Endothelial cell of umbilical vein (primary cell): Measurements from ENCODE around the gene UROD. TPM values are rescaled to one million over a fixed set of nuclear protein-coding genes. Genes with fewer than 3 reads are reported as not detected.

Experiments
- BruUV-seq: library from RNA; stranded (reverse); fragments of 400-500 nt; replicated peaks from 2 replicates; lab custom pipeline; 2021; lab: Mats Ljungman, UMichigan
- CTCF ChIA-PET: fragments of 300-600, 350-600 bp; sonication (Branson Sonifier 250); formaldehyde crosslinking; loops from one replicate; lab custom pipeline; 2021; ENCODE audit warnings: antibody characterized with exemption, inconsistent platforms; lab: Charles Lee
- POLR2A ChIA-PET: fragments of 300-600, 350-600 bp; sonication (Branson Sonifier 250); formaldehyde crosslinking; loops from one replicate; lab custom pipeline; 2021; ENCODE audit warnings: antibody characterized with exemption, inconsistent platforms; lab: Charles Lee
- DNase-seq: peaks from one replicate; pipeline ENCODE4 v3.0.0-alpha.2; 2011; ENCODE audit warnings: low read depth, low spot score
- FAIRE-seq: peaks from 2 replicates; lab custom pipeline; 2011; peaks lifted over from hg19 to GRCh38; lab: Jason Lieb, UNC
- H2AFZ ChIP-seq: 2 replicates; pipeline ENCODE4 v1.6.0; 2012; ENCODE audit warnings: low read depth, low read length, control low read depth, inconsistent platforms
- H3K27ac ChIP-seq: 2 replicates; pipeline ENCODE4 v1.5.1; 2011; ENCODE audit warnings: low read depth, mild to moderate bottlenecking, control low read depth, low read length, moderate library complexity; ENCODE audit not compliant: insufficient read depth
- H3K27me3 ChIP-seq, 2 experiments: 2 replicates each; pipeline versions ENCODE4 v1.6.0 to v1.6.1; 2011; ENCODE audit warnings: low read length in 2 of 2, mixed read lengths in 1 of 2; ENCODE audit not compliant: control insufficient read depth in 2 of 2, insufficient read depth in 2 of 2
- H3K36me3 ChIP-seq, 2 experiments: 2 replicates in 1 of 2; 3 replicates in 1 of 2; pipeline ENCODE4 v1.5.1; 2011; ENCODE audit warnings: low read length in 2 of 2, mild to moderate bottlenecking in 1 of 2, moderate library complexity in 1 of 2; ENCODE audit not compliant: control insufficient read depth in 2 of 2, insufficient read depth in 2 of 2; ENCODE audit errors: extremely low read depth in 1 of 2
- H3K4me1 ChIP-seq: 3 replicates; pipeline ENCODE4 v1.5.1; 2011; ENCODE audit warnings: mild to moderate bottlenecking, low read length; ENCODE audit not compliant: control insufficient read depth, insufficient read depth; ENCODE audit errors: extremely low read depth
- H3K4me2 ChIP-seq: 2 replicates; pipeline ENCODE4 v1.6.1; 2011; ENCODE audit warnings: low read length, control low read depth, mixed read lengths; ENCODE audit not compliant: insufficient read depth
- H3K4me3 ChIP-seq, 3 experiments: fragments of 200-600 bp in 1 of 3; sonication (generic), shearing (Covaris generic) in 1 of 3; replicated peaks in 1 of 3; 2 replicates each; pipeline ENCODE4 v1.5.1; 2011 to 2016; ENCODE audit warnings: control low read depth in 3 of 3, low read length in 3 of 3, mild to moderate bottlenecking in 2 of 3, inconsistent platforms in 1 of 3, low read depth in 1 of 3, moderate library complexity in 1 of 3; ENCODE audit not compliant: insufficient read depth in 1 of 3
- H3K79me2 ChIP-seq: 2 replicates; pipeline ENCODE4 v1.6.0; 2012; ENCODE audit warnings: low read length, inconsistent platforms; ENCODE audit not compliant: control insufficient read depth, insufficient read depth
- H3K9ac ChIP-seq: replicated peaks from 2 replicates; pipeline ENCODE3; 2011; ENCODE audit warnings: low read length, control low read depth; ENCODE audit not compliant: insufficient read depth; ENCODE audit errors: extremely low read depth
- H3K9me1 ChIP-seq: replicated peaks from 3 replicates; pipeline ENCODE4 v1.6.0; 2011; ENCODE audit warnings: mild to moderate bottlenecking, low read length; ENCODE audit not compliant: control insufficient read depth, insufficient read depth; ENCODE audit errors: extremely low read depth
- H3K9me3 ChIP-seq: replicated peaks from 2 replicates; pipeline ENCODE4 v1.5.1; 2012; ENCODE audit warnings: low read length, inconsistent platforms; ENCODE audit not compliant: control insufficient read depth, insufficient read depth
- H4K20me1 ChIP-seq: replicated peaks from 2 replicates; pipeline ENCODE3; 2011; ENCODE audit warnings: mild to moderate bottlenecking, low read length; ENCODE audit not compliant: control insufficient read depth, insufficient read depth; ENCODE audit errors: extremely low read depth
- EZH2 ChIP-seq: IDR thresholded peaks from 2 replicates; pipeline ENCODE4 v1.6.1; 2012; ENCODE audit warnings: borderline replicate concordance, low read depth, mild to moderate bottlenecking, moderate library complexity, low read length, inconsistent platforms; ENCODE audit not compliant: severe bottlenecking
- FOS ChIP-seq: IDR thresholded peaks from 2 replicates; pipeline ENCODE4 v1.6.1; 2011; ENCODE audit warnings: mild to moderate bottlenecking, low read length, moderate library complexity, borderline replicate concordance; ENCODE audit not compliant: insufficient read depth
- JUN ChIP-seq: IDR thresholded peaks from 2 replicates; pipeline ENCODE4 v1.6.1; 2011; ENCODE audit warnings: borderline replicate concordance, low read depth; ENCODE audit not compliant: insufficient read length, insufficient read depth
- POLR2AphosphoS5 ChIP-seq: IDR thresholded peaks from 2 replicates; pipeline ENCODE4 v1.6.1; 2012; ENCODE audit warnings: low read depth, mild to moderate bottlenecking, control low read depth, low read length, moderate library complexity; ENCODE audit not compliant: insufficient read depth
- dilution Hi-C: fragments of 300-500 bp; cut with MboI; formaldehyde crosslinking; loops from one replicate; pipeline ENCODE4 v1.15.0; 2019; ENCODE audit warnings: low sequenced_read_pairs; ENCODE audit not compliant: extremely low pct_ligation_motif_present
- intact Hi-C: fragments of 100-400 bp; cut with micrococcal nuclease; formaldehyde crosslinking; loops from one replicate; pipeline ENCODE4 v1.10.0; 2022
- polyA plus RNA-seq, 4 experiments: library from polyadenylated mRNA; depleted of rRNA in 3 of 4; stranded (reverse) in 3 of 4; unstranded in 1 of 4; fragments of >200 nt; gene quantifications; 2 replicates each; pipeline versions ENCODE4 v1.2.1 to v1.2.3, GENCODE V29; 2011 to 2012; ENCODE audit warnings: missing spikeins in 1 of 4
- total RNA-seq: library from RNA; stranded (reverse); gene quantifications from 2 replicates; pipeline ENCODE4 v1.2.3, GENCODE V29; 2021
- TF ChIP-seq, protein P1 (sequence below), 2 donors: IDR thresholded peaks; 1 replicate in 1 of 2; 2 replicates in 1 of 2; pipeline ENCODE4 v1.5.1; 2011; ENCODE audit warnings: low read length in 2 of 2, mild to moderate bottlenecking in 2 of 2, moderate library complexity in 2 of 2, control low read depth in 1 of 2, inconsistent platforms in 1 of 2, low read depth in 1 of 2; ENCODE audit not compliant: insufficient read depth in 1 of 2; ENCODE audit errors: extremely low read depth in 1 of 2
- TF ChIP-seq, protein P2 (sequence below): IDR thresholded peaks from 2 replicates; pipeline ENCODE4 v1.6.1; 2011; ENCODE audit not compliant: insufficient read depth, insufficient read length

The UROD gene
- total and polyA plus RNA-seq, 2 donors (not counting 3 experiments of a cell fraction or from before 2014, with no cell fraction given), result 192 to 636 TPM

DNA sequence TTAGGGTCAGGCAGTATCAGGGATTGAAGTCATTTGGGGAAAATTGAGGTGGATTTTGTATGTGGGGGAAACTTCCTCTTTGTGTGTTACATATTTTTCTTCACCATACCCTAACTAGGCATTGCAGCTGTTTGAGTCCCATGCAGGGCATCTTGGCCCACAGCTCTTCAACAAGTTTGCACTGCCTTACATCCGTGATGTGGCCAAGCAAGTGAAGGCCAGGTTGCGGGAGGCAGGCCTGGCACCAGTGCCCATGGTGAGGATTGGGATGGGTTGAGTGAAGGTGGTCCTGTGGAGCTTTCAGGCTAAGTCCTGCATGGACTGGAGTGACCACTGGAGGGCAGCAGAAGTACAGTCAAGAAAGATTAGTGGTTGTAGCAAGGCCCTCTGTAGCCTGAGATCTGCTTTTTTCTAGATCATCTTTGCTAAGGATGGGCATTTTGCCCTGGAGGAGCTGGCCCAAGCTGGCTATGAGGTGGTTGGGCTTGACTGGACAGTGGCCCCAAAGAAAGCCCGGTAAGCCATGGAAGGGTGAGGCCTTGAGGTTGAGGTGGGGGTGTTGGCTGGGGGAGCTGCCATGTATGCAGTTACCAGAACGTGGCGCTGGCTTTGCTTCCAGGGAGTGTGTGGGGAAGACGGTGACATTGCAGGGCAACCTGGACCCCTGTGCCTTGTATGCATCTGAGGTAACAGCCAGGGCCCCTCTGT is 2.4 kb downstream of the UROD start:
- BruUV-seq, result no TSS peak
- DNase-seq (peak; percentile 81), FAIRE-seq (peak; percentile 83)
- Histone ChIP-seq H3K9me1 (no peaks in the 10 kb centered on the region), H3K27me3 (no peaks in the 10 kb centered on the region), H3K36me3 (peaks cover 3 to 6% of the 10 kb centered on the region in 2 experiments), H3K79me2 (peaks cover 21% of the 10 kb centered on the region), H3K4me2 (no peak overlapping the region), H3K9me3 (no peaks in the 10 kb centered on the region), H2AFZ (no peak overlapping the region), H3K9ac (no peak overlapping the region), H3K4me1 (peaks cover 27% of the 10 kb centered on the region), H3K27ac (no peak overlapping the region), H4K20me1 (no peaks in the 10 kb centered on the region), H3K4me3 (no peak overlapping the region)
- ChIA-PET POLR2A (interaction anchor here (1.8 kb wide), 1 partner anchor 325 kb away, joined by 11 read pairs; the partner anchor contains the start of genes MUTYH and TOE1), CTCF (interaction anchor here (0.5 to 12.8 kb wide), 49 partner anchors 9 to 570 kb away, joined by 3 to 556 read pairs (median 4); partner anchors contain the start of genes BTBD19, CCDC163, EIF2B3 and MMACHC)
- dilution Hi-C loops (no loop called here), intact Hi-C loops (loop anchor here (1.0 to 10.0 kb wide), 5 partner anchors 190 to 556 kb away; partner anchors contain the start of genes RNU5D-1 and ZSWIM5)
- TF ChIP-seq POLR2AphosphoS5, result no peak
- TF ChIP-seq JUN, result no peak
- TF ChIP-seq EZH2, result no peak
- TF ChIP-seq, protein P1, sequence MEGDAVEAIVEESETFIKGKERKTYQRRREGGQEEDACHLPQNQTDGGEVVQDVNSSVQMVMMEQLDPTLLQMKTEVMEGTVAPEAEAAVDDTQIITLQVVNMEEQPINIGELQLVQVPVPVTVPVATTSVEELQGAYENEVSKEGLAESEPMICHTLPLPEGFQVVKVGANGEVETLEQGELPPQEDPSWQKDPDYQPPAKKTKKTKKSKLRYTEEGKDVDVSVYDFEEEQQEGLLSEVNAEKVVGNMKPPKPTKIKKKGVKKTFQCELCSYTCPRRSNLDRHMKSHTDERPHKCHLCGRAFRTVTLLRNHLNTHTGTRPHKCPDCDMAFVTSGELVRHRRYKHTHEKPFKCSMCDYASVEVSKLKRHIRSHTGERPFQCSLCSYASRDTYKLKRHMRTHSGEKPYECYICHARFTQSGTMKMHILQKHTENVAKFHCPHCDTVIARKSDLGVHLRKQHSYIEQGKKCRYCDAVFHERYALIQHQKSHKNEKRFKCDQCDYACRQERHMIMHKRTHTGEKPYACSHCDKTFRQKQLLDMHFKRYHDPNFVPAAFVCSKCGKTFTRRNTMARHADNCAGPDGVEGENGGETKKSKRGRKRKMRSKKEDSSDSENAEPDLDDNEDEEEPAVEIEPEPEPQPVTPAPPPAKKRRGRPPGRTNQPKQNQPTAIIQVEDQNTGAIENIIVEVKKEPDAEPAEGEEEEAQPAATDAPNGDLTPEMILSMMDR (IDR thresholded peaks at IDR 0.05; ENCODE audit: extremely low read depth in 1 of 2, insufficient read depth in 1 of 2, low read depth in 1 of 2, low read length in 2 of 2), result peak; percentile 87 to 88
- TF ChIP-seq, protein P2, sequence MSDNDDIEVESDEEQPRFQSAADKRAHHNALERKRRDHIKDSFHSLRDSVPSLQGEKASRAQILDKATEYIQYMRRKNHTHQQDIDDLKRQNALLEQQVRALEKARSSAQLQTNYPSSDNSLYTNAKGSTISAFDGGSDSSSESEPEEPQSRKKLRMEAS, result no peak
- TF ChIP-seq FOS, result no peak
